Measurements from ENCODE around the gene RBM23.

DNA sequence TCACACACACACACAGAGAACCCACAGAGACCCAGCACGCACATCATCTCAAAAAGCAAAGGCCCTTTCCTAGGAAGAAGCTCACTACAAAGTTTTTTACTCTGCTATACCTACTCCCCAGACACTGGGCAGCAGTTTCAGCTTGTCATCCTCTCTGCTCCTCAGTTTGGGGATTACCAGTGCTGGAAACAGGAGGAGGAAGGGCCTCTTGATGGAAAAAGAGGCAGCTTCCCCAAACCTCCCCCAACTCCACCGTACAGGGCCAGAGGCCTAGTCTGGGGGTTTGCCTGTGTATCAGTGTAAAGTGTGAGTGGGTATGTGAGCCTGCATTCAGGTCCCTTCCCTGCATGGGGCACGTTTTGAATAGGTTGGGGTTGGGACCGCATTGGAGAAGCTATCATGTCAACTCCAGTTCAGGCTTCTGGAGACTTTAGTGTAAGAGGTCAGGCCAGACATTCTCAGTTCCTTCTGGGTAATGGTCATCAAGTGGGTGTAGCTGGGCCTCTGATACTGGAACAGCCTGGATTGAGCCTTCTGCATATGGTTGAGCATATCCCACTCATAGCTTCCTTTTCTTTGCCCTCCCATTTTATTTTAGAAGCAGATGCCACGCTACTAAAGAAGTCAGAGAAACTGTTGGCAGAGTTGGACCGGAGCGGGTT, 34.7 kb downstream of the RBM23 start:
- no peak for TF ChIP-seq CTCF (IDR thresholded peaks at IDR 0.05)
- no peak for TF ChIP-seq POLR2A (IDR thresholded peaks at IDR 0.05)
